NCI-H226 (cell line): Measurements from ENCODE around the gene BACH2.
"Not testable (repeated sequence)": the region's sequence is repeated elsewhere in the genome, so short reads cannot be mapped to it uniquely, and the experiment has no call there.

Source experiments
- DNase-seq: peaks from one replicate; pipeline ENCODE4 v3.0.0-alpha.2; 2015

The BACH2 gene

DNA sequence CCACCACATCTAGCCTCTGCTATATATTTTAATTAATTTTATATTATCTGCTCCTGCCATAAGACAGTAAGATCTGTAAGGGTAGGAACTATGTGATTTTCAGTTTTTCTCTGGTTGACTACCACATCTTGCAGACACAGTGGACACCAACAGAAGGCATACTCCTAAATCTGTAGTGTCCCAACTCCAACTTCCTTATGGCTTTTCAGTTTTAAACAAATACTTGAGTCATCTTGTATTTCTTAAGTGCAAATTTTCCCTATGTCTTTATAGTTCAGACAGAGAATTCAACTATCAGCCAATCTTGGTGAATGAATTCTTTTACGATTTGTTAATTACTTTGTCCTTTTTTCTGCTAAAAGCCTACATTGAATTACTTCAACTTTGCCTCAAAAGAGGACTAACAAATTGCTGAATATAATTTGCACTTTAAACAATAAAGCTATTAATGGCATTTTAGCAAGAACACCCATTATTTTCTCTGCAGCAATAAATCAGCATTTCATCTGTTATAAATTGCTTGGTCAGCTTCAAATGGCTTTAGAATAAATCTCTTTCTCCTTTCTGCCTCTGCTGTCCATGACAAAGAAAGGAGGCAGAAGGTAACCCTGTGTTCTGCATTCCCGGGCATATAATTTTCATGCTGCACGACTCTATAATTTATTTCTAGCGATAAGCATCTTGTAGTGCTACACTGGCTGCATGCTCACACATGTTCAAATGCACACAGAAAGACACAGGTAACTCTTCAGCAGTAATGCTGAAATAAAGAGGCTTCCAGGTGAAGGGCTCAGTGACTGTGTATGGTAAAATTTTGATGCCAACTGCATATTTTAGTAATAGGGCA is 144.8 kb downstream of the BACH2 start:
- no peak for DNase-seq

DNA sequence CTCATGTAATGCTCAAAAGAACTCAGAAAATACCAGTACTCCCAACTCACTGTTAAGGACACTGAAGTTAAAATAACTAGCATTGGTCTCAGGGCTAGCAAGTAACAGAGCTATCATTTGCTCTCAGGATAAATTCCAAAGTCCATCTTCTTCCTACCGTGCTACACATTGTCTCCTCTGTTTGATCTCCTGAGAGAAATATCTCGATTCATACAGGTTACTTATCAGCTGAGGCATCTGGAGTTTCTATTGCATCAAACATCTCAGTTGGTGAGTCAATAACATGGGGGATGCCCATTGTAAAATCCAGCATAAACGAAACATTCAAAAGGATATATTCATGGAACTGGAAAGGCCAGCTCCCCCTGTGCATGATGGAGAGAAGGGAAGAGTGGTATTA is 147.4 kb downstream of the BACH2 start:
- DNase-seq = no peak

DNA sequence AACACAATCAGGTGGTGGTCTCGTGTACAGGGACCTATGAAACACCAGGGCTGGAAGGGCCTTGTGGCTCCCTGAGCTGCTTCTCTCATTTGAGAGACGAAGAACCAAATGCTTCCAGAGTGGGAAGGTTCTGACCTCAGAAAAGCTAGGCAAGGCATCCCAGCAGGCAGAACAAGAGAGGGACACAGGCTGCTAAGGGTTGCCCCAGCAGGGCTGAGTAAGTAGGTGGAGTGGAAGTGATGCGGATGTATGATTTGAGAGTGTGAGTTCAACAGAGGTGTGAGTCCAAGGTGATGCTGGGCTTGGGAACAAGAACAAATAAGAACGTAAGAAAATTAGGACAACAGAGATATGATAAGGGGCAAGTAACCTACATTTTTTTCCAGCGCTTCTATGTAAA is 147.8 kb downstream of the BACH2 start:
- DNase-seq = no peak

DNA sequence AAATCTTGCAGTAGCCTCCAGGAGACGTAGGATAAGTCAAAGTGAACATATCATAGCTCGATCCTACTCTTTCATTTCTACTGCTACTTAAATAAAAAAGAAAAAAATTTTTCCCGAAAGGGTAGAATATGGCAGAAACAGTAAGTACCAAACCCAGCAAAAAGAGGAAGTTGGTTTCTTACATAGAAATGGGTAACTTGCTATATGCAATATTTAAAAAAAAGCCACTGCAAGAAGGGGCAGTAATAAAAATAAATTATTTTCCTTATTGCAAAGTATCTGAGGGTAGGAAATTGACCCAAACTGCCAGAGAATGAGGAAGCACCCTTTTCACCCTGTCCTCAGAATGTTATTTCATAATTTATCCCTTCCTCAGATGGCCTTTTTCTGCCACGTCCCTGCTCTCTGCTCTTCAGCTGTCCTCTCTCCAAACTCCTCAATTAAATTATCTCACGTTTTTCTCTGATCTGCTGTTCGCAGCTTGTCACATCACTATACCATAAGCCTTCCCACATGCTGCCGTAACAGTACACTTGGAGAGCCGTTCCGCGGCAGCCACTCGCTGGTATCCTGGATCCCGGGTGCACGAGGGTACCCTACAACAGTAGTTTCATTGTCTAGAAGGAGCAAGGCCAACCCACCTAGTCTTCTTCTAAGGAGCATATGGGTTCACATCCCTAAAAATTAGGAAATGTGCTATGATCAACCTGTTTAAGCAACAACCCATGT is 149.6 kb downstream of the BACH2 start:
- no peak for DNase-seq

DNA sequence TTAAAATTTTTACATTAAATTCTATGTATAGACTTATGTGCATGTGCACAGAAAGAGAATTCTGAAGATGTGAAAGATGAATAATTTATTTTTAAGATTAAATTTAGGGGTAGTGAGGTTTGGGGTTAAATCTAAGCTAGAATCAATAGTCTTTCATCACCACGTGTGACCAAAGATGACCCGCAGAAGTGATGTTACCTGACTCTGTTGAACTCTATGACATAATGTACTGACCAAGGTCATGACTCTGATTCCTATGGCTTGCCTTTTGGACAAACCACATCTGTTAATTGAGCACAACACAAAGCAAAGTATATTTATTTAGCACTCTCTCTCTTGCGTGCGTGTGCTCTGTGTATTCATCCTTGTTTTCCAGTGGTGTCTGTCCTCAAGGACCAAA is 150.6 kb downstream of the BACH2 start:
- DNase-seq = no peak

DNA sequence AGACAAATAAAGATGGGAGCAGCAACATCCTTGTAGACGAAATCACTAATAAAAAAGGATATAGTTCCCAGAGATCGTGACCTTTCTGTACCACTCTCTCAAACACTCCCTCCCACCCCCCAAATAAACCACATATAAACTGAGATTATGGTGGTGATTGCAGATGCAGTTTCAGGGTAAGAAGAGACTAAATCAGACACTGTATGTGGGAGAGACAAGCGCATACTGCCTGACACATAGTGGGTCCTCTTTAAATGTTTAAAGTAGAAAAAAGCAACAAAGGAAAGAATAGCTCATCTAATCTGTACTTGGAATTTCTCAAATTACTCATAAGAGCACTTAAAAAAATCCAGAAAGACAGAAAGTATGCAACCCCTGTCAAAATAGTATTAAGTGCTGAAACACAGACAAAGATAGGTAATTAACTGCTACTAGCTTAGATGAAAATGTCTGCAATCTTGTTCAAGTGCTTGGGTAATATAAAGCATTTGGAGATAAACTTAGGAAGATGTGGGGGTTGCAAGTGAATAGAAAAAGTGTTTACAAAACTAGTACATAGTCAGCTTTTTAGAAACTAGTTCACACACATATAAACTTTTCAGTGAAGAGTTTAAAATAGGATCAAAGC is 151.6 kb downstream of the BACH2 start:
- DNase-seq = no peak

DNA sequence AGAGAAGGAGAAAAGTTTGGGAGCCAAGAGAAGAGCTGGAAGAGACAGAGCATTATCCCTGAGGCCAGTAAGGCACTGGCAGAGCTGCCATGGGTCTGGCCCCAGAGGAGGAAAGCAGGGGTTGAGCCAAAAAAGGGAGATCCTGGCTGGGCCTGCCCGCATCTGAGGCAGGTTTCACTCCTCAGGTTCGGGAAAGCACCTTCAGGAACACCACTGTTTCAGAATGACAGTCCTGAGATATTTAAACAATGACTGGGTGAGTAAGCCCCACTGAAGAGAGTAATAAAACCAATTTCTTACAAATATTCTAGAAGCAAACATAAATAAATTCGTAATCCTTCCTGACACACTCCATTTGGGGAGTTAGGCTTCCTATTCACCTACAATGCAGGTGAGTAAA is 152.2 kb downstream of the BACH2 start:
- DNase-seq = no peak

DNA sequence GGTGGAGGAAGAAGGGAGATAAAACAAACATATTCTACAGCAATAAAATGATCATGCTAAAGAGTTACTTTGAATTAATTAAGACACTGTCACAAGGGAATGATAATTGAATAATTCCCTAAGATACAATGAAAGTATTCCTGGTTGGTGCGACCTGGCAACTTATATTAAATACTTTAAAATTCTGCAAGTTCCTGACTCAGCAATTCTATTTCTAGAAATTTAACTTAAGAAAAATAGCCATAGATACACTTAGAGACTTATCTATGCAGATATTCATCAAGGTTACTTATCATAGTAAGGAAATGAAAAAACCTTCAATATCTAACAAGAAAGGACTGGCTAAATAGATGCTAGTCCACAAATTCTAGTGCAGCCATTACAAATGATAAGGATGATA is 156.0 kb downstream of the BACH2 start:
- DNase-seq = no peak

DNA sequence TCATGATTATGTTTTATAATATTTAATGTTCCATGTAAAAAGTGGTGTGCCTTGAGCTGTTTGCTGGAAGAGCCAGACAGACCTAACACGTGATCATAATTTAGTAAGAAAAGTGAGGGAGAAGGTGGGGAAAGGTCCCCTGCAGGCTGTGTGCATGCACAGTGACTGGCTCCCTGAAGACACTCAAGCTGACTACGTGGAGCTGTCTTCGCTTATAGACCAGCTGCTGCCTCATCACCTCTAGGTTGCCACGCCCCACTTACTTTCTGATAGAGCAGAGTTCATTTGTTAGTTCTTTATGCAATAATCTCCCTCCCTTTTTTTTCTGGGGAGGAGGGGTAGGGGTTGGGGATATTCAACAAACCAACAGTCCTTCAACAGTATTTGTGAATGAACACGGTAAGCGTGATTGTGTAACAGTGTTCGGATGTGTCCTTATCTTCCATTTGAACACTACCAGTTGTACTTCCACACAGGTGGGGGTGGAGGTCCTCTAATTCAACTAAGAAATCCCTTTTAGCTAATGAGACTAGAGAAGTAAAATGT is 157.3 kb downstream of the BACH2 start:
- no peak for DNase-seq

DNA sequence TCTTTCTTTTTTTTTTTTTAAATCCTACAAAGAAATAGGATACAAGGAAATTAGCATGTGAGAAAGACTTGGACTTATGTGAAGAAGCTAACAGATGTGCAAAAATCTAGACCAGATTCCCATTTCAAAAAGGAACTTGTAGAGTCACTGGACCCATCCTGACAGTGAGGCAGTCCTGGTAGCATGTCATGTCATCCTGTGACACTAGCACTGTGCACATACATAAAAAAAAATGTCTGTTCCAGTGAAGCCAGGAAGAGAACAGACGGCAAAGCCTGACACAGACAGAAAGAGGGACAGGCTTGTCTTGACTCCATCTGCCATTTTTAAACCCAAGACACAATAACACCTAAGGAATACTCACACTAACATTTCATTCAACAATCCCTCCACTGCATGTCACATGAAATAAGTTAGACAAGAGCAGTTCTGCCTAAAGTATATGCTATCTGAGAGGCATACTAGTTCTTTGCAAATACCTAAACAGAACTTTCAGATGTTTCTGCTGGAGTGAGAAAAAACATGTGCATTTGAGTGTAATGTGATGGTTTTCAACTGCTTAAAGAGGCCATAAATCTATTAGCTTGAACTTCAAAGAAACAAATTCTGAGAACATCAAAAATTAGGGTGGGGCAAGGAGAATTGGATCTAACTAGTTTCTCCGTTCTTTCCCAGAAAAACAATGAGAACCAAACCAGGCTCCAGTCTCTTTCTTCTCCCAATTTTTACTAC is 159.6 kb downstream of the BACH2 start:
- DNase-seq = no peak

DNA sequence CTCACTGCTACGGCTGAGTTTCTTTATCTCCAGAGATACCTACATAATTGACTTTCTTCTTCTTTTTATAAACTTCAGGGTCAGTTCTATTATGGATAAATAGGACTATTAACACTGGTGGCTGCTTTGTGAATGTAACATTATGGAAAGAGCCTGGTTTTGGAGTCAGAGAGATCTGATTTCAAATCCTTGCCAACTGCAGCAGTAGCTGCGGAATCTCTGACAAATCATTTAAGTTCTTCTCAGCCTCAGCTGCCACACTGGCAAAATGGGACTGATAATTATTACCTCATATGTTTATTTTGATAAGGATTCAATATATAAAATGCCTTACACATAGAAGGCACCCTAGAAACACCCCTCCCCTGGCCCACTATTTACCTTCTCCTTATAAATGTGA is 160.5 kb downstream of the BACH2 start:
- no peak for DNase-seq

DNA sequence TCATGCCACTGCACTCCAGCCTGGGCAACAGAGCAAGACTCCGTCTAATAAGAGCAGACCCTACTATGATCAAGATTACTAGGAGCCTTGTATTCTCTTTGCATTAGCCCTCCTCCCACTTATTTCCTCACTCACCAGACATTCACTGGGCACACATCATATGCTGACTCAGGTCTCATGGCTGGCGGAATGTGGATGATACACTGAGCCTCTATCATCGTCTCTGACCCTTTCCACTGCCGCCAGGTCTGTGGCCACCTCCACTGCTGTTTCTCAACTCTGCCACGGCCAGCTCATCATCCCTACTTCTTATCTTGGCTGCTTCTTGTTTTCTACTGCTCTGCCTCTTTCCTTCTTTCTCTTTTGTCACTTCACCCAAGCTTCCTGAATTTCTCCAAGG is 161.0 kb downstream of the BACH2 start:
- peak; percentile 83 for DNase-seq

DNA sequence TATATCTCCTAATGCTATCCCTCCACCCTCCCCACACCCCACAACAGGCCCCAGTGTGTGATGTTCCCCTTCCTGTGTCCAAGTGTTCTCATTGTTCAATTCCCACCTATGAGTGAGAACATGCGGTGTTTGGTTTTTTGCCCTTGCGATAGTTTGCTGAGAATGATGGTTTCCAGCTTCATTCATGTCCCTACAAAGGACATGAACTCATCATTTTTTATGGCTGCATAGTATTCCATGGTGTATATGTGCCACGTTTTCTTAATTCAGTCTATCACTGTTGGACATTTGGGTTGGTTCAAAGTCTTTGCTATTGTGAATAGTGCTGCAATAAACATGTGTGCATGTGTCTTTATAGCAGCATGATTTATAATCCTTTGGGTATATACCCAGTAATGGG is 163.0 kb downstream of the BACH2 start:
- not testable (repeated sequence) for DNase-seq

DNA sequence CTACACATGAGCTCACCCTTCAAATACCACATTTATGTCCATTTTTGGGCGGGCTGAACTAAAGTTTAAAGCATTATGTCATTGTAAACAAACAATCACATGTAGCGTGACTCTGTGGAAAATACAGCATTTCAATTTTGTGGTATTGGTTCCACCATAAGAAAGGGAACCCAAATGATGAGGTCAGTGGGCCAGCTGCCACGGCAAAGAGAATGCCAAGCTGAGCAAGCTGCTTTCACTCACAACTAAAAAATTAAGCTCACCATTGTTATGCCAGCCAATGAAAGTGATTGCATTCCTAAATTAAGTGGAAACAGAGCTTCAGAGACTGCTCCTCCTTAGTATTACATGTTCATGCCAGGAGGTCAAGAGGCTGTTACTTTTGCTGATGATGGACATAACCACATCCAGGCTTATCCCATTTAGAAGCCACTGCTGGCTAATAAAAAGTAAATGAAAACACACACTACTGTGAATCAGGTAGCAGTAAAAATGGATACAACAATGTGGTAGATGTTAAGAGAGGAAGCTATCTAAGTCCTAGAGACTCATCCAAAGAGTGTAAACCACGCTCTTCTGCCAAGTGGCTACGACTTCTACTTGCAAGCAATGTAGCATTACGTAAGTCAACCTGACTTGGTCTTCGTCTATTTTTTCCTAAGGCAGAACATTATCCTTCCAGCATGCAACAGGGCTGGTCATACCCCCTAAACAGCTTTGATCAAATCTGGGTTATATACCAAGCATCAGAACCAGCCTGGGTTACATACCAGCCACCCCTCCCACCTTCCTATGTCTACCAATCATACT is 164.8 kb downstream of the BACH2 start:
- no peak for DNase-seq

DNA sequence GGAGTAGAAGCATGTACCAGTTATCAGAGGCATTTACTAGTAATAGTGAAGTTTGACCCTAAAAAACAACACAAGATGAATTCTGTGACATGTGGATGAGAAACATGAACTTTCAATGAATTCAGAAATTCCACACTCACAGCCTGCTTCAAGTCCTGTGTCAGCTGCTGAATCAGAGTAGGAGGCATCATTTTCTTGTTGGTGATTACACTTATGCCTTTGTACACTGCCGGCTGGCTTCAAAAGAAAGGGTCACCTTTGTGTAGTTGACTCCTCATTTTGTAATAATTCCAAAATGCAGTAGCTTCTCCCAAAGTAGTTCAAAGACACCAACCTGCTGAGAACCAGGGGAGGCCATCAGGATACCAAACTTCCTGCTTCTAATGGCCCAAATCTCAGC is 165.5 kb downstream of the BACH2 start:
- no peak for DNase-seq

DNA sequence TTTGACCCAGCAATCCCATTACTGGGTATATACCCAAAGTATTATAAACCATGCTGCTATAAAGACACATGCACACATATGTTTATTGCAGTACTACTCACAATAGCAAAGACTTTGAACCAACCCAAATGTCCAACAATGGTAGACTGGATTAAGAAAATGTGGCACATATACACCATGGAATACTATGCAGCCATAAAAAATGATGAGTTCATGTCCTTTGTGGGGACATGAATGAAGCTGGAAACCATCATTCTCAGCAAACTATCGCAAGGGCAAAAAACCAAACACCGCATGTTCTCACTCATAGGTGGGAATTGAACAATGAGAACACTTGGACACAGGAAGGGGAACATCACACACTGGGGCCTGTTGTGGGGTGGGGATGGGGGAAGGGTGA is 168.0 kb downstream of the BACH2 start:
- DNase-seq = not testable (repeated sequence)

DNA sequence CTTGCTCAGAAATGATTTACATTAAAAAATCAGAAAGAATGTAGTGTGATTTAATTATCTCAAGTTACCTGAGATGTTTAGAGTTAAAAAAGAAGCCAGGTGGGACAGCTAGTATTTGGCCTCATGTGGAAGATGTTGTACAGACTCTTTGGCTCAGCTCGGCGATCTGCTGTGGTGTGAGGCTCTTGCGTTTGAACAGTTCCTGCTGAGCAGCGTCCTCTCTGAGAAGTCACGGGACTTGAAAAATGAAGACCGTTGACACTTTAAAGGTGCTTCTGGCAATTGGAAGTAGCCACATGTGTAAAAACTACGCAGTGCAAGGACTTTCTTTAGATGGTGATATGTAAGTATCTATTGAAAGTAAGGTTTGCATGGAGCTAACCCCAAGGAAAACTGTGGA is 169.0 kb downstream of the BACH2 start:
- DNase-seq = no peak

DNA sequence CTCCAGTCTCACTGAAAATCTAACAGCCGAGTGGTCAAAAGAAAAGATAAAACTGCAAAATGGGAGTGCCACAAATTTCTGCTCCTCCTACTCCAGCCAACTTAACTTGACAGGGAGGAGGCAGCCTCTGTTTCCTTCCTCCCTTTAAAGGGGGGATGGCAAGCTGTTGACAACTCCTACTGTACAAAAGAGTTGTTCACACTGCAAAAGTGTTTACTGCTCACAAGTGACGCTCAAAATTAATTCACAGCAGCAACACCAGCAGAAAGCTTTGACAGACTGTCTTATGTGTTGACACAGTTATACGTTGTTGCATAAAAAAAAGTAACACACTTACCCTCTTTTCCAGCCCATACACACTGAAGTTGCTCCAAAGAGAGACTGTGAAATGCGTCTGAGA is 169.8 kb downstream of the BACH2 start:
- DNase-seq = no peak

DNA sequence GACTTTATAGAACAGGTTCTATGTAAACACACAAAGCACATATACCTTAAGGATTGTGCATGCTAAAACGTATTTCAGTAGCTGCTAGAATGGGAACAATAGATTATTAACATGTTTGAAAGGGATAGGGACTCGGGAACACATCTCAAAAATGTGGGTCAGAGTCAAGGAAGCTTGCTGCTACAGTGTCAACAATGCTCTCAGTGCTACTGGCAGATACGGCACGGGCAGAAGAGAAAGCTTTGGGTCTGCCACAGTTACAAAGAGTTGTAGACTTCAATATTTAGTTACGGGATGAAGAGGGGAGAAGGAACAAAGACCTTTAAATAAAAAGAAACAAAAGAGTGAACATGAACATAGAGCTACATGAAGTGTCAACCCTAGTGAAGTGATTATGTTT is 170.5 kb downstream of the BACH2 start:
- no peak for DNase-seq

DNA sequence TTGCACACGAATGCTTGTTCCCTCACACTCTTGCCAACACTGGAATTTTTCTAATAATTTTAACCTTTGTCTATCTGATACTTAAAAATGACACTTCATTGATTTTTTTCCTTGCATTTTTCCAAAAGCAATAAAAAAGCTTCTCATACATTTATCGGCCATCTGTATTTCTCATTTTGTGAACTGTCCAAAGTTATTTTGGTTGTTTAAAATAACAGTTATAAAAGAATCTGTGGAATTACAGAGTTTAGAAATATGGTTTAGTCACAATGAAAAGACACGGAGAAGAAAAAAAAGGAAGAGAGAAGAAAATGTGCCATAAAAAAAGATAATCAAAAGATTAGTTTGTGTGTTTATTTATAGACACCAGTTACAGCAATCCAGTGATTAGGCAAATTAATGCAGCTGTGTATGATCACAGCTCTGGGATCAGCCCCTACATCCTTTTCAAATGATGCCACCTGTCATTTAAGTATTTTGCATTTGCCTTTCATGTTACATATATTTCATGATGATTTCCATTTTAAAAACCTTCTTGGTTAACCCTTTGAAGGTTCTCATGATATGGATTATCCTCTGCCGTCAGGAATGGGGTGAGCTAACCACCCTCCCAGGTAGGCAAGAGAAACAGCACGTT is 171.7 kb downstream of the BACH2 start:
- DNase-seq = no peak

DNA sequence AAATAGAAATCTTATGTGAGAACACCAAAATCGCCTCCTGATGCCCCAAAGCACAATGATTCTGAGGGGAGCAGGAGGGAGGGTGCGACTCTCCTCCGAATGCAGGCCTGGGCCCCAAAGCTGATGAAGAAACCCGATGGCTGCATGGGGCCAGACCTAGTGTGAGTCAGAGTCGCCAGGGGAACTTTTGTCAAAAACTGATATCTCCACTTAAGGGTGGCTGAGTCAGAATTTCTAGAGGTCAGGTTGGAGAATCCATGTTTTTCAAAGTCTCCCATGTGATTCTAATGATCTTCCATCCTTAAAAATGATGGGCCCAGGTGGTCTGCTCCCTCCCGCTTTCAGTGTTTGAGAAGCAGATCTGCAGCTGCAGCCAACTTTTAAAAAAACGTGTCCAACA is 172.8 kb downstream of the BACH2 start:
- DNase-seq = no peak

DNA sequence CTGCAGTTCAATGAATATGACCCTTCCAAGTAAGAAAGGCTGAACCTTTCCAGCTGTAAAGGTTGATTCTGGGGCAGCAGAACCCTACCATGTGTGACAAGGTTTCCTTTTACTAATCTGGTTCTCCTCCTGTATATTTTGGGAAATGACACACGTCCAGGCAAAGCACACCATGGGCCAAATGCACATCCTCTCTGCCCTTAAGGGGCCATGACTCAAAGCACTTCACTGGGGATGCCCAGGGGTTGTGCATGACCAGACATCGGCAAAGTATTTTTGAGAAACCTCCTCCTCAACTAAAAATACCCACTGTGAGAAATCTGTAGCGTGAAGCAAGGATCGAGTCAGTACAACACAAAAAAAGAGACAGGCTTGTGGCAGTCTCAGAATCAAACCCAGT is 174.7 kb downstream of the BACH2 start:
- DNase-seq = no peak
